OCI-LY7 (cell line): ENCODE results near the gene MRPS26. TPM values are rescaled to one million over a fixed set of nuclear protein-coding genes. Genes with fewer than 3 reads are reported as not detected.
"Not testable (repeated sequence)": the region's sequence is repeated elsewhere in the genome, so short reads cannot be mapped to it uniquely, and the experiment has no call there.

Experiments
- BruUV-seq: library from RNA; stranded (reverse); fragments of 400-500 nt; replicated peaks from 2 replicates; lab custom pipeline; 2021; lab: Mats Ljungman, UMichigan
- CTCF ChIA-PET: fragments of 300-600 bp; sonication (Branson Sonifier 250); formaldehyde crosslinking; loops from one replicate; lab custom pipeline; 2022; ENCODE audit warnings: antibody characterized with exemption; ENCODE audit not compliant: unreplicated experiment; lab: Charles Lee
- POLR2A ChIA-PET: fragments of 300-600 bp; sonication (Branson Sonifier 250); formaldehyde crosslinking; loops from one replicate; lab custom pipeline; 2022; ENCODE audit warnings: antibody characterized with exemption; lab: Charles Lee
- DNase-seq: peaks from one replicate; pipeline ENCODE4 v3.0.0-alpha.2; 2015; ENCODE audit warnings: low spot score
- H2AFZ ChIP-seq: fragments of 200-600 bp; sonication (generic), shearing (Covaris generic); 2 replicates; pipeline ENCODE4 v1.6.1; 2014; ENCODE audit warnings: mild to moderate bottlenecking, antibody characterized with exemption, low read length, moderate library complexity
- H3K27ac ChIP-seq: fragments of 200-600 bp; sonication (generic); 2 replicates; pipeline ENCODE4 v1.5.1; 2014; ENCODE audit warnings: mixed run types, low read depth, mild to moderate bottlenecking, moderate library complexity, low read length, inconsistent platforms; ENCODE audit not compliant: poor library complexity, severe bottlenecking
- H3K36me3 ChIP-seq: fragments of 200-600 bp; sonication (generic); 2 replicates; pipeline ENCODE4 v1.6.1; 2014; ENCODE audit warnings: mild to moderate bottlenecking, antibody characterized with exemption, low read length, moderate library complexity, mixed read lengths; ENCODE audit not compliant: insufficient read depth
- H3K4me1 ChIP-seq: fragments of 200-600 bp; sonication (generic); 2 replicates; pipeline ENCODE4 v1.5.1; 2014; ENCODE audit warnings: mild to moderate bottlenecking, low read length; ENCODE audit not compliant: insufficient read depth, poor library complexity, severe bottlenecking
- H3K4me2 ChIP-seq: fragments of 200-600 bp; sonication (generic); 2 replicates; pipeline ENCODE4 v1.6.1; 2014; ENCODE audit warnings: mild to moderate bottlenecking, low read length
- H3K4me3 ChIP-seq: fragments of 200-600 bp; sonication (generic); 2 replicates; pipeline ENCODE4 v1.5.1; 2014; ENCODE audit warnings: mild to moderate bottlenecking, low read depth, low read length; ENCODE audit not compliant: poor library complexity, severe bottlenecking
- H3K79me2 ChIP-seq: fragments of 200-600 bp; sonication (generic); 2 replicates; pipeline ENCODE4 v1.6.1; 2016; ENCODE audit warnings: low read depth, mild to moderate bottlenecking, low read length, moderate library complexity, mixed read lengths; ENCODE audit not compliant: insufficient read depth
- H3K9me2 ChIP-seq: fragments of 200-600 bp; sonication (generic); 2 replicates; pipeline ENCODE4 v1.6.1; 2016; ENCODE audit warnings: mild to moderate bottlenecking, low read length, mixed read lengths; ENCODE audit not compliant: insufficient read depth
- H3K9me3 ChIP-seq: fragments of 200-600 bp; sonication (generic); 2 replicates; pipeline ENCODE4 v1.6.1; 2014; ENCODE audit warnings: mild to moderate bottlenecking, mixed run types, low read length, mixed read lengths
- H4K20me1 ChIP-seq: fragments of 200-600 bp; sonication (generic); 2 replicates; pipeline ENCODE4 v1.6.1; 2014; ENCODE audit warnings: mild to moderate bottlenecking, antibody characterized with exemption, low read length, moderate library complexity, mixed read lengths; ENCODE audit not compliant: insufficient read depth
- CTCF ChIP-seq: fragments of 200-600 bp; sonication (generic); conservative IDR thresholded peaks from 2 replicates; pipeline ENCODE4 v1.5.1; 2014; ENCODE audit warnings: mild to moderate bottlenecking, antibody characterized with exemption, low read length, moderate library complexity, mixed read lengths
- EZH2phosphoT487 ChIP-seq: fragments of 200-600 bp; sonication (generic); IDR thresholded peaks from 2 replicates; pipeline ENCODE4 v1.6.1; 2018; ENCODE audit warnings: low read depth, borderline replicate concordance, mild to moderate bottlenecking, mixed run types, antibody characterized with exemption, low read length, moderate library complexity, mixed read lengths
- intact Hi-C: fragments of 100-400 bp; cut with micrococcal nuclease; formaldehyde crosslinking; loops from one replicate; pipeline ENCODE4 v1.10.0; 2022; ENCODE audit not compliant: unreplicated experiment
- total RNA-seq, 2 experiments: library from RNA; depleted of rRNA in 1 of 2; stranded (reverse); fragments of >200 nt in 1 of 2; shearing (Covaris generic) in 1 of 2; gene quantifications; 2 replicates each; pipeline ENCODE4 v1.2.3, GENCODE V29; 2014 to 2022

The MRPS26 gene
- total RNA-seq, 2 experiments from 2014 or later = 73.2 to 78.1 TPM

- H3K9me2 ChIP-seq = no peaks in the 10 kb centered on the region
- ChIA-PET CTCF (no interaction called here), POLR2A (no interaction called here)
- no peak for DNase-seq
- H2AFZ ChIP-seq = no peak overlapping the region
- peaks cover 48% of the 10 kb centered on the region for H3K36me3 ChIP-seq
- no peaks in the 10 kb centered on the region for H3K79me2 ChIP-seq
- H4K20me1 ChIP-seq = no peaks in the 10 kb centered on the region
- no peak overlapping the region for H3K4me2 ChIP-seq
- no peaks in the 10 kb centered on the region for H3K9me3 ChIP-seq
- no peak overlapping the region for H3K4me3 ChIP-seq
- no TSS peak for BruUV-seq
- H3K27ac ChIP-seq = no peak overlapping the region
- no peaks in the 10 kb centered on the region for H3K4me1 ChIP-seq
- no peak for TF ChIP-seq EZH2phosphoT487
- no peak for TF ChIP-seq CTCF
- intact Hi-C loops = no loop called here
Measured at GRCh38 chr20:3021327-3021726, 24.5 kb upstream of the MRPS26 start.

- Histone ChIP-seq H3K27ac (no peak overlapping the region), H4K20me1 (no peaks in the 10 kb centered on the region), H3K79me2 (no peaks in the 10 kb centered on the region), H3K36me3 (peaks cover 48% of the 10 kb centered on the region), H3K4me1 (no peaks in the 10 kb centered on the region), H3K4me2 (no peak overlapping the region), H3K4me3 (no peak overlapping the region), H3K9me2 (no peaks in the 10 kb centered on the region), H3K9me3 (no peaks in the 10 kb centered on the region), H2AFZ (no peak overlapping the region)
- TF ChIP-seq CTCF (no peak), EZH2phosphoT487 (no peak)
- DNase-seq = no peak
- ChIA-PET POLR2A (interaction anchor here (0.6 kb wide), 1 partner anchor 561 kb away, joined by 3 read pairs; no protein-coding TSS in a partner anchor), CTCF (no interaction called here)
- BruUV-seq = no TSS peak
- intact Hi-C loops = no loop called here
Measured at GRCh38 chr20:3021777-3022176, 24.1 kb upstream of the MRPS26 start.

GRCh38 chr20:3022559-3023490 is 23.0 kb upstream of the MRPS26 start:
- CTCF ChIA-PET, H3K79me2 ChIP-seq, H4K20me1 ChIP-seq, intact Hi-C loops, H3K4me3 ChIP-seq, H2AFZ ChIP-seq, DNase-seq, H3K9me2 ChIP-seq, H3K27ac ChIP-seq, BruUV-seq, H3K9me3 ChIP-seq, H3K4me2 ChIP-seq, H3K4me1 ChIP-seq: not testable (repeated sequence)
- peaks cover 48% of the 10 kb centered on the region for H3K36me3 ChIP-seq
- POLR2A ChIA-PET = interaction anchor here (0.6 kb wide), 1 partner anchor 562 kb away, joined by 3 read pairs; no protein-coding TSS in a partner anchor
